Kidney (tissue), 14 donors: ENCODE results near the gene RASAL2. TPM values are rescaled to one million over a fixed set of nuclear protein-coding genes. Genes with fewer than 3 reads are reported as not detected.
"Not testable (repeated sequence)": the region's sequence is repeated elsewhere in the genome, so short reads cannot be mapped to it uniquely, and the experiment has no call there.

Experiments
- DNase-seq, 5 donors: peaks; one replicate each; pipeline ENCODE4 v3.0.0-alpha.2; 2013 to 2020
- FAIRE-seq: peaks from 2 replicates; lab custom pipeline; 2012; peaks lifted over from hg19 to GRCh38; lab: Jason Lieb, UNC
- H3K27ac ChIP-seq, 2 donors: one replicate each; pipeline ENCODE4 v1.7.0; 2013; ENCODE audit warnings: low read depth in 2 of 2, low read length in 2 of 2, inconsistent platforms in 1 of 2
- H3K27me3 ChIP-seq: one replicate; pipeline ENCODE4 v1.7.1; 2013; ENCODE audit warnings: low read length, inconsistent platforms; ENCODE audit not compliant: control insufficient read depth, insufficient read depth
- H3K36me3 ChIP-seq, 3 donors: one replicate each; pipeline versions ENCODE4 v1.7.0 to v1.7.1; 2013; ENCODE audit warnings: low read length in 3 of 3, control low read depth in 1 of 3, inconsistent platforms in 1 of 3; ENCODE audit not compliant: insufficient read depth in 3 of 3, control insufficient read depth in 2 of 3
- H3K4me1 ChIP-seq, 3 donors: one replicate each; pipeline versions ENCODE4 v1.7.0 to v1.7.1; 2013; ENCODE audit warnings: low read length in 3 of 3, inconsistent platforms in 1 of 3, low read depth in 1 of 3; ENCODE audit not compliant: control insufficient read depth in 2 of 3, insufficient read depth in 2 of 3
- H3K4me3 ChIP-seq, 3 donors: one replicate each; pipeline versions ENCODE4 v1.7.0 to v1.8.1; 2013; ENCODE audit warnings: low read length in 3 of 3, control low read depth in 1 of 3, inconsistent platforms in 1 of 3
- H3K9ac ChIP-seq, 3 donors: one replicate each; pipeline versions ENCODE4 v1.7.0 to v1.7.1; 2013; ENCODE audit warnings: low read length in 3 of 3, control low read depth in 1 of 3, inconsistent platforms in 1 of 3
- H3K9me3 ChIP-seq, 3 donors: one replicate each; pipeline versions ENCODE4 v1.7.0 to v1.7.1; 2013; ENCODE audit warnings: low read length in 3 of 3, control low read depth in 1 of 3, inconsistent platforms in 1 of 3; ENCODE audit not compliant: control insufficient read depth in 2 of 3, insufficient read depth in 1 of 3
- CTCF ChIP-seq: IDR thresholded peaks from 3 replicates; pipeline ENCODE4 v1.5.1; 2012; ENCODE audit warnings: mild to moderate bottlenecking, moderate library complexity, borderline replicate concordance; ENCODE audit not compliant: insufficient read depth; ENCODE audit errors: extremely low read depth
- intact Hi-C: fragments of 100-400 bp; cut with DNase I; formaldehyde crosslinking; loops from one replicate; pipeline ENCODE4 v1.11.1; 2022
- polyA plus RNA-seq: library from polyadenylated mRNA; stranded (reverse); fragments of 350-450 nt; fragmentation: Illumina TruSeq; extraction: RNeasy Lipid Tissue Mini Kit (QIAGEN cat#74804); gene quantifications from one replicate; pipeline ENCODE4 v1.2.3, GENCODE V29; 2014; ENCODE audit warnings: low read depth, low replicate concordance; ENCODE audit not compliant: insufficient read depth
- total RNA-seq: library from RNA; stranded (reverse); fragmentation: NEBNext Ultra II Directional; extraction: Animal tissue kit (Norgen Biotek cat#: 25700); gene quantifications from one replicate; pipeline ENCODE4 v1.2.1, GENCODE V29; 2021
- donor health status: control.
- donor health status: control.
- donor health status: control.
- donor health status: control.
- donor health status: control.
- donor health status: DM: yes; HTN: yes; CAD: no.
- donor health status: Normal renal cell carcinoma (clear cell type).

The RASAL2 gene
- total and polyA plus RNA-seq, 2 donors from 2014 or later = 2.2 to 26.5 TPM

- H3K36me3 ChIP-seq, H3K9ac ChIP-seq, DNase-seq, H3K4me3 ChIP-seq, intact Hi-C loops, H3K9me3 ChIP-seq, FAIRE-seq, H3K27ac ChIP-seq, H3K4me1 ChIP-seq, H3K27me3 ChIP-seq: not testable (repeated sequence)
Observed at GRCh38 chr1:178202546-178202945, 108.6 kb downstream of the RASAL2 start.

DNA sequence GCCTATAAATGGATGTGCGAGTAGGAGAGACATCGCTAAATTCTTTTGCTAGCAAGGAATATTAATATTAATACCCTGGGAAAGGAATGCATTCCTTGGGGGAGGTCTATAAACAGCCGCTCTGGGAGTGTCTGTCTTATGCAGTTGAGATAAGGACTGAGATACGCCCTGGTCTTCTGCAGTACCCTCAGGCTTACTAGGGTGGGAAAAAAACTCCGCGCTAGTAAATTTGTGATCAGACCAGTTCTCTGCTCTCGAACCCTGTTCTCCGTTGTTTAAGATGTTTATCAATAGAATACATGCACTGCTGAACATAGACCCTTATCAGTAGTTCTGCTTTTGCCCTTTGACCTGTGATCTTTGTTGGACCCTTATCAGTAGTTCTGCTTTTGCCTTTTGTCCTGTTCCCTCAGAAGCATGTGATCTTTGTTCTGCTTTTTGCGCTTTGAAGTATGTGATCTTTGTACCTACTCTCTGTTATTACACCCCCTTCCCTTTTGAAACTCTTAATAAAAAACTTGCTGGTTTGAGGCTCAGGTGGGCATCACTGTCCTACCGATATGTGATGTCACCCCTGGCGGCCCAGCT is 114.5 kb downstream of the RASAL2 start:
- H3K27ac ChIP-seq, H3K36me3 ChIP-seq, FAIRE-seq: not testable (repeated sequence)

GRCh38 chr1:178209935-178210334 is 116.0 kb downstream of the RASAL2 start:
- peaks cover 0 to 27% (median 6%) of the 10 kb centered on the region in 3 donors for H3K9me3 ChIP-seq

More for the DNA sequence above, 114.5 kb downstream of the RASAL2 start:
- peaks cover 0 to 27% (median 6%) of the 10 kb centered on the region in 3 donors for H3K9me3 ChIP-seq
- H3K4me1 ChIP-seq, H3K9ac ChIP-seq, H3K27me3 ChIP-seq, DNase-seq, H3K4me3 ChIP-seq, intact Hi-C loops: not testable (repeated sequence)

GRCh38 chr1:178218550-178218949 is 124.6 kb downstream of the RASAL2 start:
- DNase-seq = no peak
- H3K4me3 ChIP-seq = no peak overlapping the region
- no peaks in the 10 kb centered on the region for H3K4me1 ChIP-seq
- no peak overlapping the region for H3K9ac ChIP-seq
- no peaks in the 10 kb centered on the region for H3K27me3 ChIP-seq
- H3K9me3 ChIP-seq = no peaks in the 10 kb centered on the region
- FAIRE-seq = no peak
- TF ChIP-seq CTCF = no peak
- intact Hi-C loops = no loop called here
- no peak overlapping the region for H3K27ac ChIP-seq
- no peaks in the 10 kb centered on the region for H3K36me3 ChIP-seq

More at GRCh38 chr1:178209935-178210334, 116.0 kb downstream of the RASAL2 start:
- Histone ChIP-seq H3K36me3 (no peaks in the 10 kb centered on the region), H3K4me1 (no peaks in the 10 kb centered on the region), H3K27me3 (no peaks in the 10 kb centered on the region), H3K9ac (no peak overlapping the region), H3K4me3 (no peak overlapping the region), H3K27ac (no peak overlapping the region)
- intact Hi-C loops = no loop called here
- no peak for TF ChIP-seq CTCF
- DNase-seq (no peak), FAIRE-seq (peak; percentile 33)
